HG03439 (cell line): ENCODE results near the gene ST8SIA5.

Experiments
- ATAC-seq: cut with Tn5 transposase; IDR thresholded peaks from one replicate; pipeline ENCODE4 v1.9.1; 2021; ENCODE audit warnings: mild to moderate bottlenecking, moderate library complexity; ENCODE audit not compliant: unreplicated experiment

The ST8SIA5 gene

DNA sequence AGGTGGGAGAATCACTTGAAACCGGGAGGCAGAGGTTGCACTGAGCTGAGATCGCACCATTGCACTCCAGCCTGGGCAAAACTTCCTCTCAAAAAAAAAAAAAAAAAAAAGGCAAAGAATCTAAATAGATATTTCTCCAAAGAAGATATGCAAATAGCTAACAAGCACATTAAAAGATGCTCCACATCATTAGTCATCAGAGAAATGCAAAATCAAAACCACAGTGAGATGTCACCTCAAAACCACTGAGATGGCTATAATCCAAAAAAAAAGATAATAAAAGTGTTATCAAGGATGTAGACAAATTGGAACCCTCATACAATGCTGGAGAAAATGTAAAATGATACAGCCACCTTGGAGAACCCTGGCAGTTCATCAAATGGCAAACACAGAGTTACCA is 8.4 kb downstream of the ST8SIA5 start:
- no peak for ATAC-seq

DNA sequence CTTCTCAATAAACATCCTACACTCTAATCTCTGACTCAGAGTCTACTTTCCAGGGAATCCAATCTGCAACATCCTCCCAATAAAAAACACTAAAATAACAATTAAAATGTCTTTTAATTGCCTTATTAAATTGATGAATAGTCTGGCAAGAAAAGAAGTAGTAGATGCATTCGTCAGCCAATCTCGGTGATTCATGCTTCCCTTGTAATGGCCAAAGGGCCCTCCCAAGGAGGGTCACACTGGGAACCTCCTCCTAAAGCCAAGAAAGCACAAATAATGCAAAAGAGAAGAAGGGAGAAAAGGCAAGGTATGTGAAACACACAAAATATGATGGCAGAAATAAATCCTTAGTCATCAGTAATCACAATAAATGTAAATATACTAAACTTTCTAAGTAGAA is 16.8 kb downstream of the ST8SIA5 start:
- ATAC-seq: no peak

- ATAC-seq: no peak
These were observed 18.4 kb downstream of the ST8SIA5 start for GRCh38 chr18:46738491-46738890.

- no peak for ATAC-seq
These were observed 20.1 kb downstream of the ST8SIA5 start for GRCh38 chr18:46736736-46737135.

DNA sequence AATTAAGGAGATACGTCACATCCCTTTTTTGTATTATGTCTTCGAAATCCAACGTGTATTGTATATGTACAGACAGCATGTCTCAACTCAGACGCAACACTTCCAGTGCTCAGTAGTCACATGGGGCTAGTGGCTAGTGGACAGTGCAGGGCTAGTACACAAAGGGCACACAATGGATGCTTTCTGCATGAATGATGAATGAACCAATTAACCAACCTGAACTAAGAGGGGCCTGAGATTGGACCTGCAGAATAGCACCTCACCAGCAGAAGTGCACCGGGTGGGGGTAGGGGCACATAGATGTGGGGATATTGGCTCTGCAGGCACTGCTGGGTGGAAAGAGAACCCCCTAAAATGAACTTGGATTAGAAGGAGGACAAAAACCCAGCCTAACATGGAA is 20.7 kb downstream of the ST8SIA5 start:
- ATAC-seq: no peak

DNA sequence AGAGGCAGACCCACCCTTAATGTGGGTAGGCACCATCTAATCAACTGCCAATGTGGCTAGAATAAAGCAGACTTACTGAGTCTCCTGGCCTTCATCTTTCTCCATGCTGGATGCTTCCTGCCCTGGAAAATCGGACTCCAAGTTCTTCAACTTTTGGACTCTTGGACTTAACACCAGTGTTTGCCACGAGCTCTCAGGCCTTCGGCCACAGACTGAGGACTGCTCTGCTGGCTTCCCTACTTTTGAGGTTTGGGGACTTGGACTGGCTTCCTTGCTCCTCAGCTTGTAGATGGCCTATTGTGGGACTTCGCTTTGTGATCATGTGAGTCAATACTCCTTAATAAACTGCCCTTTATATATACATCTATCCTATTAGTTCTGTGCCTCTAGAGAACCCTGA is 21.9 kb downstream of the ST8SIA5 start:
- ATAC-seq: no peak

GRCh38 chr18:46733872-46734271 is 23.0 kb downstream of the ST8SIA5 start:
- no peak for ATAC-seq

- ATAC-seq: no peak
These were observed 24.1 kb downstream of the ST8SIA5 start for GRCh38 chr18:46732801-46733200.

DNA sequence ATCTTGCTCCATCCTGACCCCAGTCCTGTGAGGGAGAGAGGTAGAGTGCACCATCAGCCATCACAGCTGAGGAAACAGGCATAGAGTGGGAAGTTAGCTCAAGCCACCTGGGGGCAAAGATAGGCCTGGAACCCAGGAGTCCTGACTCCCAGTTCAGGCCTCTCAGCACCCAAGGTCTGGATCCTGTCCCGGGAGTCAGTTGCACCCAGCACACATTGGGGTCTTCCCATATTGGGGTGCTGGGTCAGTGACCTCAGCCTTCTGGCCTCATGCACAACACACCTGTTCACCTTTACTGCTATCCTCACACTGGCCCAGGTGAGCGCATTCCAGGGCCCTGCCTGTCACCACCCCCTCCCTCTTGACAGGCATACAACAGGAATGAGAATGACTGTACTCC is 24.7 kb downstream of the ST8SIA5 start:
- no peak for ATAC-seq

GRCh38 chr18:46731316-46731715 is 25.5 kb downstream of the ST8SIA5 start:
- no peak for ATAC-seq

DNA sequence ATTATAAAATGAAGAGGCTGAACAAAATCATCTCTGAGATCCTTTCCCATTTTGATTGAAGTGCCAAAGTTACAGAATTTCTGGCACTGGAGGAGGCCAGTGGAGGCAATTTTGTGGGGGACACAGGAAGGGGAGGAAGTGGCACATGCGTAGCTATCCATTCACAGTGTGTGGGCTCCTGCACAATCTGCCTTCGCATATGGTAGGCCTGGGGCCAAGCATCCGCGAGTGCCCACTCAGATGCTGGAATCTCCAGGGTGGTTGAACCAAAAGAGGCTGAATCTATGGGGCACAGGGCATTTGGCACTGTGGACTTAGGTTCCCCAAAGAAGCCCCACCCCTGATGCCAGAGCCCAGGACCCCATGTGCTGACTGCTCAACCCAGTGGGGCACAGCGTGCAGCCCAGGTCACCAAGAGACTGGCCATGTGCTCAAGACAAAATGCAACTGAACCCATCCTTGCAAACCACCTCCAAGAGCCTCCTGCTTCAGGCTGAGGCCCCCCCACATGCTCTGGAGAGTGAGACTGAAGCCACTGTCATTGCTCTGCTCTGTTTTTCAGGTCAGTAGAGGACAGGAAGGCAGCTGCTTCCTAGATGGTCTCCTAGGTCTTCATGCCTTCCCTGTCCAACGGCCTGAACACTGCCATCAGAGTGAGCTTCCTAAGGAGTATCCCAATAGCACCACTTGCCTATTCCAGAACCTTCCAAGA is 28.5 kb downstream of the ST8SIA5 start:
- ATAC-seq: no peak

DNA sequence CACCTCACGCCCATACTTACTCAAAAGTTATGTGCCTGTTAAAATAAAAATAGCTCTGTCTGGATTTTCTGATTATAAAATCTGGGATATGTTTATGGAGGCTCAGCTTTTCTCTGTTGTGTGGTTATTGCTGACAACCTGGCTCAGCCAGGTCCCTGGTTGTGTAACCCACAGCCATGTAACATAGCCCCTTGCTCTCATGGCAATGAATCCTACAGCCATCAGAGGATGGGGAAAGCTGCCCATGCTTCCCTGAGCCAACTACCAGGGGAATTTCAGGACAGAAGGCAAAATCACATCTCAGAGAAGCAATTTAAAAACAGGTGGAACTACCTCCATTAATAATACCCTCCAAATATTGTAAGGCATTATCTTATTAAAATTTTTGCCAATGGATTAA is 29.7 kb downstream of the ST8SIA5 start:
- no peak for ATAC-seq

GRCh38 chr18:46725310-46725709 is 31.5 kb downstream of the ST8SIA5 start:
- no peak for ATAC-seq

- no peak for ATAC-seq
These were observed 32.9 kb downstream of the ST8SIA5 start for GRCh38 chr18:46723856-46724415.

DNA sequence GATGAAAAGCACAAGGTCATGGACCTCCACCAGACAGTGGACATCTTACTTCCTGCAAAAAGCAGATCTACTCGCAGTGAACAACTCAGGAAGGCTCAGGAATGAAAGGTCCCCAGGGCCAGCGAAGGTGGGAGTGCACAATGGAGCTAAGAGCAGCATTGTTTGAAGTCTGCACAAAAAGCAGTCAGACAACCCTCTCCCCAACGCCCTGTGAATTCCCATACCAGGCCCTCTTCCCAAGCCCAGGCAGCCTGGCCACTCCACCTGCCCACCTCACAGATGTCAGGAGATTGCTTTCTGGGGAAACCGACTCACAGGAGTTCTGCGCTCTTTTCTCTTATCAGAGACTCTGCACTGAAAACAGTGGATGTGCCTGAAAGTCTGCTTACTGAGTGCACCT is 34.8 kb downstream of the ST8SIA5 start:
- ATAC-seq: no peak

DNA sequence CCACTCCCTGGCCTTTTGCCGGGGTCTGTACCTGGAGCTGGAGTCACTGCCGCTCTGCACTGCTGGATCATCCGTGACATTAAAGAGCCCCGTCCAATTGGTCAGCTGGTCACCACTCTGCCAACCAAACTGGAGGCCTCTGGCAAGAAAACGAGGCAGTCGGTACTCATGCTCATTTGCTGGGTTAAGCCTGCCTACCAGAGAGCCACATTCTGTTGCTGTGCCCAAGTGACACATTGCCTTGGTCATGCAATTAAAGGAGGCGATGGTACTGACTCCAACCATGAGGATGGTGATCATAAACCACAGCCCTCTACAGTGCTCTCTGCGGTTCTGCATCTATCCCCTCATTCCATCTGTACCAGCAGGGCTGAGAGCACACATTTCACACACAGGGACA is 35.5 kb downstream of the ST8SIA5 start:
- no peak for ATAC-seq

DNA sequence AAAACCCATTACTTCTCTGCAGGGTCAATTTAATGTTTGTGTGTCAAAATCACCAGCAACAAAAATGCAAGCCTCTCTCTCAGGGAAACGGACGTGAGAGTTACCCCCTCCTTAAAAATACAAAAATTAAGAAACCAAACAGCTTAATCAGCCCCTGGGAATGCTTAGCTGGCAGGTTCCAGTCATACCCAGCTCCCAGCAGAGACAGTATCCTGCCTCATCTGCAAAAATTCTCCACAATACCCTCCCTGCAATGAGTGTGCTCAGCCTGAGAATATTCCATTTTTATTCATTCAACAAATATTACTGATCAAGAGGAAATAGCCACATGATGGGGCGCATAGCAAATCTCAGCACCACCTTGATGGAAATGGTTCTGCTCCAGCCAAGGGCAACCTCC is 36.3 kb downstream of the ST8SIA5 start:
- ATAC-seq: no peak

GRCh38 chr18:46720092-46720491 is 36.8 kb downstream of the ST8SIA5 start:
- no peak for ATAC-seq

DNA sequence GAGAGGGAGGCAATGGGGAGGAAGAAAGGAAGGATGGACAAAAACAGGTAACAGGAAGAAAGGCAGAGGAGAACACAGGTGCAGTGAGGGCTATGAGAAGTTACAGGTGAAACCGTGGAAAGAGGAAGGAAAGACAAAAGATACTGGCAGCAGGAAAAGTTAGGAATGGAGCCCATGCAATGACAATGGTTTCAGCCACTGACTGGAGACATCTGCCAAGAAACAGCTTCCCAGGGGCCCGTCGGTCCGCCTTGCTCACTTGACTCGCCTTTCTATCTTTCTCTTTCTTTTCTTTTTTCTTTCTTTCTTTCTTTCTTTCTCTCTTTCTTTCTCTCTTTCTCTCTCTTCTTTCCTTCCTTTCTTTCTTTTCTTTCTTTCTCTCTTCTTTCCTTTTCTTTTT is 37.5 kb downstream of the ST8SIA5 start:
- no peak for ATAC-seq

DNA sequence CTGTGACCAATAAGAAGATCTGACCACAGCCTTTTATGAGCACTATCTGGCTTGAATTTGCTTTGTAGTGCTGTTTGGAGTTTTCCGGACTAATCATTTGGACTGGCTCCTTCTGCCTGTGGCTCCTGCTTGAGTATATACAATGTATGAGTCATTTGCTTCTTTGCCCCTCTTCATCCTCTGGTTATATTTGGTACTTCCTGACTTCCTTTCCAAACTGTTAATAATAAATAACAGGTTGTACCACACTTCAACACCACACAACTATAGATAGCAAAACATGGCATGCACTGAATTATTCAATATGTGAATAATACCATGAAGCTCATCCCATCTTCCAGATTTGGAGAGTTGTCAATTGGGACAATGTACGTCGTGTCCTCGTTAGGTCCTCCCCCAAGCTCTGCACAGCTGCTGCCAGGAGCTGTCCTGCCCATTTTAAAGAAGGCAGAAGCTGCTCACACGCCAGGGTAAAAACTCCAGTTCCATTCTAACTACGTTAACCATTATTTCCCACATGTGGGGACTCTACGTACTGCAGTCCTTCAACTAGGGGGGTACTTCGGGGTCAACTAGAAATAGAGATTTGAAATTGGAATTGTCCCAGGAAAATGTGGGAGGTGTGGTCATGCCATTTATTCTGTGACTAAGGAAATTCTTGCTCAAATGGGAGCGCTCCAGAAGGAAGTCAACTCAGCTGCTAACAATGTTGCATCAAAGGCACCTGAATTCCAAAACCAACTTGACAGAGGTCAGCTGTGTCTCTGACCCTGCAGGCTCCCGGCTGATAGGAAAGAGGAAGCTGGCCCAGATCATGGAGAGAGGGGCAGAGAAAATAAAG is 38.1 kb downstream of the ST8SIA5 start:
- ATAC-seq: no peak

DNA sequence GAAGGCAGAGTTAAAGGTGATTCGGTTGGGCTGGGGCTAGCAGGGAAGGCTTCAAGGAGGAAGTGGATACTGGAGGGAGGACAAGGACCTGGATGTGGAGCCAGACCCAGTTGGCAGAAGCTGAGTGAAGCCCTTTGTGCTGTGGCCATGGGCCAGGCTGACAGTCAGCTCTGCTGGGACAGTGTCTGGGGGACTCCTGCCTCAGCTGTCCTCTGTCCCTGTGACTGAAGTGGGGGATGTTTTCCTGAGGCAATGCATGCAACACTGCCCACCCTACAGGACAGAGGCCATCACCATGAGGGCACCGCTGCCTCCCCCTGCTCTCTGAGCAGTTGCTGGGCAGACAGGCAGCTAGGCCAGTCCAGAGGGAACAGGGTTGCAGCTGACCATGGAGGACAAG is 40.0 kb downstream of the ST8SIA5 start:
- ATAC-seq: no peak

- no peak for ATAC-seq
These were observed 40.5 kb downstream of the ST8SIA5 start for GRCh38 chr18:46716336-46716735.
